Osteoblast (primary cell): Measurements from ENCODE around the gene TRIM37. TPM values are rescaled to one million over a fixed set of nuclear protein-coding genes. Genes with fewer than 3 reads are reported as not detected.

Source experiments
- DNase-seq: peaks from one replicate; pipeline ENCODE4 v3.0.0; 2011; ENCODE audit warnings: low spot score, mixed read lengths; ENCODE audit not compliant: insufficient read length; ENCODE audit errors: missing footprints
- H2AFZ ChIP-seq: 2 replicates; pipeline ENCODE4 v1.6.0; 2011; ENCODE audit warnings: mild to moderate bottlenecking, low read length
- H3K27ac ChIP-seq: 2 replicates; pipeline ENCODE4 v1.5.1; 2011; ENCODE audit warnings: mild to moderate bottlenecking, low read depth, low read length, moderate library complexity
- H3K27me3 ChIP-seq: 2 replicates; pipeline ENCODE4 v1.6.0; 2012; ENCODE audit warnings: mild to moderate bottlenecking, control low read depth, inconsistent platforms, low read length, moderate library complexity; ENCODE audit not compliant: insufficient read depth
- H3K36me3 ChIP-seq: 2 replicates; pipeline ENCODE4 v1.5.1; 2011; ENCODE audit warnings: mild to moderate bottlenecking, low read length, control low read depth, moderate library complexity; ENCODE audit not compliant: insufficient read depth
- H3K4me1 ChIP-seq: 2 replicates; pipeline ENCODE4 v1.5.1; 2011; ENCODE audit warnings: mild to moderate bottlenecking, low read length, control low read depth, moderate library complexity; ENCODE audit not compliant: insufficient read depth
- H3K4me2 ChIP-seq: 2 replicates; pipeline ENCODE4 v1.6.0; 2011; ENCODE audit warnings: mild to moderate bottlenecking, low read length; ENCODE audit not compliant: insufficient read depth
- H3K4me3 ChIP-seq: fragments of 200-600 bp; sonication (generic); 3 replicates; pipeline ENCODE4 v1.5.1; 2012; ENCODE audit warnings: mild to moderate bottlenecking, low read length, inconsistent platforms; ENCODE audit not compliant: insufficient read depth
- H3K79me2 ChIP-seq: 2 replicates; pipeline ENCODE4 v1.6.0; 2012; ENCODE audit warnings: mild to moderate bottlenecking, low read length, control low read depth, inconsistent platforms; ENCODE audit not compliant: insufficient read depth
- H3K9me3 ChIP-seq: 2 replicates; pipeline ENCODE4 v1.5.1; 2011; ENCODE audit warnings: low read depth, low read length, control low read depth
- H4K20me1 ChIP-seq: 2 replicates; pipeline ENCODE4 v1.6.0; 2012; ENCODE audit warnings: mild to moderate bottlenecking, low read length, control low read depth; ENCODE audit not compliant: insufficient read depth
- CTCF ChIP-seq: IDR thresholded peaks from 2 replicates; pipeline ENCODE4 v1.5.1; 2011; ENCODE audit warnings: mild to moderate bottlenecking, low read depth, low read length, moderate library complexity; ENCODE audit errors: extremely low read depth
- total RNA-seq: library from RNA; depleted of rRNA; stranded (reverse); fragments of >200 nt; gene quantifications from 2 replicates; pipeline ENCODE4 v1.2.3, GENCODE V29; 2012

The TRIM37 gene
- total RNA-seq, 1 donor = 40.5 TPM

GRCh38 chr17:59105852-59106462, 723 bp downstream of the TRIM37 start:
- Histone ChIP-seq H3K4me3 (peak overlapping the region; percentile 79), H3K9me3 (no peaks in the 10 kb centered on the region), H3K4me1 (peaks cover 17% of the 10 kb centered on the region), H2AFZ (peak overlapping the region; percentile 71), H3K27ac (peak overlapping the region; percentile 86), H4K20me1 (peaks cover 3% of the 10 kb centered on the region), H3K4me2 (peak overlapping the region; percentile 86), H3K27me3 (no peaks in the 10 kb centered on the region), H3K79me2 (peaks cover 45% of the 10 kb centered on the region), H3K36me3 (peaks cover 4% of the 10 kb centered on the region)
- no peak for TF ChIP-seq CTCF
- peak; percentile 39 for DNase-seq

- Histone ChIP-seq H3K36me3 (peaks cover 10% of the 10 kb centered on the region), H4K20me1 (peaks cover 4% of the 10 kb centered on the region), H2AFZ (no peak overlapping the region), H3K27ac (no peak overlapping the region), H3K4me1 (peaks cover 12% of the 10 kb centered on the region), H3K4me2 (no peak overlapping the region), H3K27me3 (no peaks in the 10 kb centered on the region), H3K4me3 (no peak overlapping the region), H3K9me3 (no peaks in the 10 kb centered on the region), H3K79me2 (peaks cover 79% of the 10 kb centered on the region)
- no peak for TF ChIP-seq CTCF
- DNase-seq = no peak
Observed at GRCh38 chr17:59101178-59101577, 5.5 kb downstream of the TRIM37 start.

- TF ChIP-seq CTCF = no peak
- Histone ChIP-seq H3K27ac (no peak overlapping the region), H4K20me1 (peaks cover 4% of the 10 kb centered on the region), H3K4me3 (no peak overlapping the region), H3K4me1 (peaks cover 23% of the 10 kb centered on the region), H3K9me3 (no peaks in the 10 kb centered on the region), H3K36me3 (peaks cover 10% of the 10 kb centered on the region), H3K27me3 (no peaks in the 10 kb centered on the region), H2AFZ (no peak overlapping the region), H3K79me2 (peaks cover 60% of the 10 kb centered on the region), H3K4me2 (no peak overlapping the region)
- DNase-seq = no peak
Observed at GRCh38 chr17:59097876-59098275, 8.8 kb downstream of the TRIM37 start.

GRCh38 chr17:59094861-59095530, 11.7 kb downstream of the TRIM37 start:
- Histone ChIP-seq H3K27ac (peak overlapping the region; percentile 90), H3K4me2 (no peak overlapping the region), H2AFZ (no peak overlapping the region), H4K20me1 (no peaks in the 10 kb centered on the region), H3K36me3 (peaks cover 5% of the 10 kb centered on the region), H3K4me1 (peaks cover 25% of the 10 kb centered on the region), H3K4me3 (no peak overlapping the region), H3K9me3 (no peaks in the 10 kb centered on the region), H3K79me2 (peaks cover 45% of the 10 kb centered on the region), H3K27me3 (no peaks in the 10 kb centered on the region)
- TF ChIP-seq CTCF = no peak
- no peak for DNase-seq
